Liver (tissue), 9 donors: Measurements from ENCODE around the gene DOCK1. TPM values are rescaled to one million over a fixed set of nuclear protein-coding genes. Genes with fewer than 3 reads are reported as not detected.

ENCODE experiments used
- DNase-seq: peaks from one replicate; pipeline ENCODE4 v3.0.0-alpha.2; 2017; ENCODE audit warnings: low spot score
- H3K27ac ChIP-seq, 2 donors: one replicate each; pipeline ENCODE4 v1.7.0; 2013; ENCODE audit warnings: inconsistent platforms in 2 of 2, low read length in 2 of 2, control low read depth in 1 of 2, low read depth in 1 of 2, mild to moderate bottlenecking in 1 of 2
- H3K27me3 ChIP-seq, 4 donors: one replicate each; pipeline versions ENCODE4 v1.6.1 to v1.7.0; 2013; ENCODE audit warnings: low read length in 3 of 4, inconsistent platforms in 1 of 4, mild to moderate bottlenecking in 1 of 4, moderate library complexity in 1 of 4; ENCODE audit not compliant: control insufficient read depth in 4 of 4, insufficient read depth in 4 of 4
- H3K36me3 ChIP-seq, 4 donors: one replicate each; pipeline versions ENCODE4 v1.6.1 to v1.7.0; 2013; ENCODE audit warnings: low read length in 3 of 4, mild to moderate bottlenecking in 3 of 4, low read depth in 1 of 4, moderate library complexity in 1 of 4; ENCODE audit not compliant: control insufficient read depth in 4 of 4, insufficient read depth in 3 of 4
- H3K4me1 ChIP-seq, 4 donors: one replicate each; pipeline versions ENCODE4 v1.6.1 to v1.7.0; 2013; ENCODE audit warnings: low read length in 3 of 4, mild to moderate bottlenecking in 3 of 4, moderate library complexity in 1 of 4; ENCODE audit not compliant: control insufficient read depth in 4 of 4, insufficient read depth in 4 of 4
- H3K4me3 ChIP-seq, 3 donors: one replicate each; pipeline versions ENCODE4 v1.6.1 to v1.7.0; 2013; ENCODE audit warnings: low read length in 3 of 3, control low read depth in 1 of 3, low read depth in 1 of 3, mild to moderate bottlenecking in 1 of 3
- H3K9ac ChIP-seq, 2 donors: one replicate each; pipeline ENCODE4 v1.7.0; 2013; ENCODE audit warnings: low read length in 2 of 2, mild to moderate bottlenecking in 2 of 2, moderate library complexity in 2 of 2, control low read depth in 1 of 2, low read depth in 1 of 2
- H3K9me3 ChIP-seq, 4 donors: one replicate each; pipeline versions ENCODE4 v1.6.1 to v1.7.0; 2013; ENCODE audit warnings: low read length in 3 of 4; ENCODE audit not compliant: control insufficient read depth in 4 of 4
- EGR1 ChIP-seq, 2 donors: IDR thresholded peaks; 2 replicates each; pipeline ENCODE4 v1.6.1; 2016 to 2018; ENCODE audit warnings: antibody characterized with exemption in 2 of 2, low read depth in 2 of 2
- FOXA1 ChIP-seq: IDR thresholded peaks from 2 replicates; pipeline ENCODE4 v1.6.1; 2016; ENCODE audit warnings: antibody characterized with exemption
- FOXA2 ChIP-seq: IDR thresholded peaks from 2 replicates; pipeline ENCODE4 v1.6.1; 2016; ENCODE audit warnings: antibody characterized with exemption
- GABPA ChIP-seq, 2 donors: IDR thresholded peaks in 1 of 2; conservative IDR thresholded peaks in 1 of 2; 2 replicates each; pipeline ENCODE4 v1.6.1; 2016; ENCODE audit warnings: antibody characterized with exemption in 2 of 2, mild to moderate bottlenecking in 1 of 2, moderate library complexity in 1 of 2
- HNF4A ChIP-seq, 2 donors: conservative IDR thresholded peaks; 2 replicates each; pipeline ENCODE4 v1.6.1; 2016; ENCODE audit warnings: antibody characterized with exemption in 2 of 2, mild to moderate bottlenecking in 2 of 2
- HNF4G ChIP-seq: IDR thresholded peaks from 2 replicates; pipeline ENCODE4 v1.6.1; 2016; ENCODE audit warnings: antibody characterized with exemption
- JUND ChIP-seq, 2 donors: IDR thresholded peaks; 2 replicates each; pipeline ENCODE4 v1.6.1; 2016; ENCODE audit warnings: antibody characterized with exemption in 2 of 2
- NR2F2 ChIP-seq: IDR thresholded peaks from 2 replicates; pipeline ENCODE4 v1.6.1; 2016; ENCODE audit warnings: antibody characterized with exemption
- RAD21 ChIP-seq, 2 donors: IDR thresholded peaks; 2 replicates each; pipeline ENCODE4 v1.6.1; 2016; ENCODE audit warnings: antibody characterized with exemption in 2 of 2, mild to moderate bottlenecking in 2 of 2
- RXRA ChIP-seq, 2 donors: IDR thresholded peaks; 2 replicates each; pipeline ENCODE4 v1.6.1; 2017 to 2018; ENCODE audit warnings: antibody characterized with exemption in 2 of 2, mild to moderate bottlenecking in 1 of 2
- SP1 ChIP-seq: IDR thresholded peaks from 2 replicates; pipeline ENCODE4 v1.6.1; 2018; ENCODE audit warnings: antibody characterized with exemption, mild to moderate bottlenecking
- TAF1 ChIP-seq: conservative IDR thresholded peaks from 2 replicates; pipeline ENCODE4 v1.6.1; 2016; ENCODE audit warnings: antibody characterized with exemption, mild to moderate bottlenecking
- YY1 ChIP-seq: IDR thresholded peaks from 2 replicates; pipeline ENCODE4 v1.6.1; 2016; ENCODE audit warnings: antibody characterized with exemption, mild to moderate bottlenecking
- WGBS: extraction: QIAGEN DNeasy Blood & Tissue Kit; methylation state at CpG from one replicate; pipeline ENCODE4 v1.1.7; 2013; 5-methylcytosine and 5-hydroxymethylcytosine counted together
- polyA plus RNA-seq, 2 donors: library from polyadenylated mRNA; stranded (reverse) in 1 of 2; unstranded in 1 of 2; fragments of 200-250 nt in 1 of 2; fragments of >200 nt in 1 of 2; fragmentation: Nextera tagmentation in 1 of 2; extraction: Ambion mirVana in 1 of 2; gene quantifications; one replicate each; pipeline versions ENCODE4 v1.2.1 to v1.2.3, GENCODE V29; 2013 to 2015
- total RNA-seq, 2 donors: library from RNA; depleted of rRNA; stranded (reverse); fragments of >200 nt; gene quantifications; one replicate each; pipeline ENCODE4 v1.2.3, GENCODE V29; 2014
- TF ChIP-seq, protein P1 (sequence below): IDR thresholded peaks from 2 replicates; pipeline ENCODE4 v1.6.1; 2016; ENCODE audit warnings: antibody characterized with exemption
- TF ChIP-seq, protein P2 (sequence below): IDR thresholded peaks from 2 replicates; pipeline ENCODE4 v1.6.1; 2016; ENCODE audit warnings: antibody characterized with exemption
- TF ChIP-seq, protein P3 (sequence below): IDR thresholded peaks from 2 replicates; pipeline ENCODE4 v1.6.1; 2016; ENCODE audit warnings: antibody characterized with exemption
- TF ChIP-seq, protein P4 (sequence below): fragments of 150-350 bp; IDR thresholded peaks from 2 replicates; pipeline ENCODE4 v1.5.1; 2017; ENCODE audit warnings: improper control_type of control experiment, low read depth, low read length; ENCODE audit not compliant: missing input control
- TF ChIP-seq, protein P5 (sequence below): IDR thresholded peaks from 2 replicates; pipeline ENCODE4 v1.6.1; 2016; ENCODE audit warnings: antibody characterized with exemption, mild to moderate bottlenecking
- donor health status: healthy.
- donor health status: healthy.
- donor health status: healthy.
- donor health status: healthy.
- donor health status: healthy.

The DOCK1 gene
- total and polyA plus RNA-seq, 4 donors, result 3.8 to 28.8 (median 9.1) TPM

DNA sequence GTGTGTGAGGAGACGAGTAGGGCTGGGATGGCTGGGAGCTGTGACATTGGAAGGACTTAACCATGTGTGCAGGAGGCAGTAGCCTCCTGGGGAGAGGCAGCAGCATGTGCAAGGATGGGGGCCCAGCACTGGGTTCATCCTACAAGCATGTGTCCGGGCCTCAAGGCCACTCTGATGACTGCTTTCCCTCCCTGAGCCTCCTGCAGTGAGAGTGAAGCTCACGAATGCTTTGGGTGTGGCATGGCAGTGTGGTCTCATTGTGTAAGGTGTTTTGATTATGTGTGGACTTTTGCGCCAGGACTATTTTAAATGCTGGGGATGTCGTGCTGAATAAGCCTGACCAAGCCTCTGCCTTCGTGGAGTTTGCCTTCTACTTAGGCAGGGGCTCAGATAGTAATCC, 413.2 kb downstream of the DOCK1 start:
- no peaks in the 10 kb centered on the region for H3K9me3 ChIP-seq
- TF ChIP-seq FOXA2 (no peak), NR2F2 (no peak), RXRA (IDR thresholded peaks at IDR 0.05) (no peak), GABPA (IDR thresholded peaks at IDR 0.05 in 1 of 2, conservative IDR thresholded peaks at IDR 0.05 in 1 of 2) (no peak), TAF1 (no peak), YY1 (no peak), RAD21 (IDR thresholded peaks at IDR 0.05) (no peak), JUND (IDR thresholded peaks at IDR 0.05) (no peak), SP1 (no peak), HNF4A (conservative IDR thresholded peaks at IDR 0.05) (no peak), FOXA1 (no peak), EGR1 (IDR thresholded peaks at IDR 0.05; ENCODE audit: low read depth in 2 of 2) (no peak)
- TF ChIP-seq, protein P1, sequence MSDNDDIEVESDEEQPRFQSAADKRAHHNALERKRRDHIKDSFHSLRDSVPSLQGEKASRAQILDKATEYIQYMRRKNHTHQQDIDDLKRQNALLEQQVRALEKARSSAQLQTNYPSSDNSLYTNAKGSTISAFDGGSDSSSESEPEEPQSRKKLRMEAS, result no peak
- TF ChIP-seq, protein P2, sequence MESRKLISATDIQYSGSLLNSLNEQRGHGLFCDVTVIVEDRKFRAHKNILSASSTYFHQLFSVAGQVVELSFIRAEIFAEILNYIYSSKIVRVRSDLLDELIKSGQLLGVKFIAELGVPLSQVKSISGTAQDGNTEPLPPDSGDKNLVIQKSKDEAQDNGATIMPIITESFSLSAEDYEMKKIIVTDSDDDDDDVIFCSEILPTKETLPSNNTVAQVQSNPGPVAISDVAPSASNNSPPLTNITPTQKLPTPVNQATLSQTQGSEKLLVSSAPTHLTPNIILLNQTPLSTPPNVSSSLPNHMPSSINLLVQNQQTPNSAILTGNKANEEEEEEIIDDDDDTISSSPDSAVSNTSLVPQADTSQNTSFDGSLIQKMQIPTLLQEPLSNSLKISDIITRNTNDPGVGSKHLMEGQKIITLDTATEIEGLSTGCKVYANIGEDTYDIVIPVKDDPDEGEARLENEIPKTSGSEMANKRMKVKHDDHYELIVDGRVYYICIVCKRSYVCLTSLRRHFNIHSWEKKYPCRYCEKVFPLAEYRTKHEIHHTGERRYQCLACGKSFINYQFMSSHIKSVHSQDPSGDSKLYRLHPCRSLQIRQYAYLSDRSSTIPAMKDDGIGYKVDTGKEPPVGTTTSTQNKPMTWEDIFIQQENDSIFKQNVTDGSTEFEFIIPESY, result no peak
- TF ChIP-seq, protein P3, sequence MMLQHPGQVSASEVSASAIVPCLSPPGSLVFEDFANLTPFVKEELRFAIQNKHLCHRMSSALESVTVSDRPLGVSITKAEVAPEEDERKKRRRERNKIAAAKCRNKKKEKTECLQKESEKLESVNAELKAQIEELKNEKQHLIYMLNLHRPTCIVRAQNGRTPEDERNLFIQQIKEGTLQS, result no peak
- TF ChIP-seq, protein P4, sequence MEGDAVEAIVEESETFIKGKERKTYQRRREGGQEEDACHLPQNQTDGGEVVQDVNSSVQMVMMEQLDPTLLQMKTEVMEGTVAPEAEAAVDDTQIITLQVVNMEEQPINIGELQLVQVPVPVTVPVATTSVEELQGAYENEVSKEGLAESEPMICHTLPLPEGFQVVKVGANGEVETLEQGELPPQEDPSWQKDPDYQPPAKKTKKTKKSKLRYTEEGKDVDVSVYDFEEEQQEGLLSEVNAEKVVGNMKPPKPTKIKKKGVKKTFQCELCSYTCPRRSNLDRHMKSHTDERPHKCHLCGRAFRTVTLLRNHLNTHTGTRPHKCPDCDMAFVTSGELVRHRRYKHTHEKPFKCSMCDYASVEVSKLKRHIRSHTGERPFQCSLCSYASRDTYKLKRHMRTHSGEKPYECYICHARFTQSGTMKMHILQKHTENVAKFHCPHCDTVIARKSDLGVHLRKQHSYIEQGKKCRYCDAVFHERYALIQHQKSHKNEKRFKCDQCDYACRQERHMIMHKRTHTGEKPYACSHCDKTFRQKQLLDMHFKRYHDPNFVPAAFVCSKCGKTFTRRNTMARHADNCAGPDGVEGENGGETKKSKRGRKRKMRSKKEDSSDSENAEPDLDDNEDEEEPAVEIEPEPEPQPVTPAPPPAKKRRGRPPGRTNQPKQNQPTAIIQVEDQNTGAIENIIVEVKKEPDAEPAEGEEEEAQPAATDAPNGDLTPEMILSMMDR, result no peak
- 92% methylated on average over 6 of the region's 6 CpGs for WGBS
- no peak for DNase-seq
- H3K27ac ChIP-seq, result no peak overlapping the region
- H3K27me3 ChIP-seq, result no peaks in the 10 kb centered on the region
- H3K9ac ChIP-seq, result no peak overlapping the region
- H3K4me1 ChIP-seq, result no peaks in the 10 kb centered on the region
- H3K4me3 ChIP-seq, result no peak overlapping the region
- no peaks in the 10 kb centered on the region for H3K36me3 ChIP-seq

DNA sequence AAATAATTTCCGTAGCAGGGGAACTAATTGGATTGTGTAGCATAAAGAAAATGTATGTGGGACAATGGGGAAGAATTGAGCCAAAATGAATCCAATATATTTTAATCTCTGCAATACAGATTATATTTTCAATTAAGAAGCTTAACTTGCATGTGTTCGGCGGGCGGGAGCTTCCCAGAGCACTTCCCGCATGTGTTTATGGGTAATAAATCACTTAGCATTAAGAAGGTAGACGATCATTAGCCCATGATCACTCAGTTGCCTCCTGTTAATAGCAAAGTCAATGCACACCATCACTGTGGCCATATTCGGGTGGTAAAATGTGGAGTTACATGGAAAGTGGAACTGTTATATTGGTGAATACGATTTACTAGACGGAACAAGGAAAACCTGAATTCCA, 414.0 kb downstream of the DOCK1 start:
- H3K27me3 ChIP-seq, result no peaks in the 10 kb centered on the region
- DNase-seq, result no peak
- no peak overlapping the region for H3K4me3 ChIP-seq
- H3K9me3 ChIP-seq, result no peaks in the 10 kb centered on the region
- H3K36me3 ChIP-seq, result no peaks in the 10 kb centered on the region
- no peak overlapping the region for H3K9ac ChIP-seq
- H3K4me1 ChIP-seq, result no peaks in the 10 kb centered on the region
- TF ChIP-seq FOXA1 (no peak), SP1 (no peak), TAF1 (no peak), RXRA (IDR thresholded peaks at IDR 0.05) (no peak), RAD21 (IDR thresholded peaks at IDR 0.05) (no peak), NR2F2 (no peak), HNF4G (no peak), FOXA2 (no peak), YY1 (no peak), HNF4A (conservative IDR thresholded peaks at IDR 0.05) (no peak), GABPA (IDR thresholded peaks at IDR 0.05 in 1 of 2, conservative IDR thresholded peaks at IDR 0.05 in 1 of 2) (no peak), JUND (IDR thresholded peaks at IDR 0.05) (no peak), EGR1 (IDR thresholded peaks at IDR 0.05; ENCODE audit: low read depth in 2 of 2) (no peak)
- TF ChIP-seq, protein P1, result no peak
- TF ChIP-seq, protein P3, result no peak
- TF ChIP-seq, protein P5, sequence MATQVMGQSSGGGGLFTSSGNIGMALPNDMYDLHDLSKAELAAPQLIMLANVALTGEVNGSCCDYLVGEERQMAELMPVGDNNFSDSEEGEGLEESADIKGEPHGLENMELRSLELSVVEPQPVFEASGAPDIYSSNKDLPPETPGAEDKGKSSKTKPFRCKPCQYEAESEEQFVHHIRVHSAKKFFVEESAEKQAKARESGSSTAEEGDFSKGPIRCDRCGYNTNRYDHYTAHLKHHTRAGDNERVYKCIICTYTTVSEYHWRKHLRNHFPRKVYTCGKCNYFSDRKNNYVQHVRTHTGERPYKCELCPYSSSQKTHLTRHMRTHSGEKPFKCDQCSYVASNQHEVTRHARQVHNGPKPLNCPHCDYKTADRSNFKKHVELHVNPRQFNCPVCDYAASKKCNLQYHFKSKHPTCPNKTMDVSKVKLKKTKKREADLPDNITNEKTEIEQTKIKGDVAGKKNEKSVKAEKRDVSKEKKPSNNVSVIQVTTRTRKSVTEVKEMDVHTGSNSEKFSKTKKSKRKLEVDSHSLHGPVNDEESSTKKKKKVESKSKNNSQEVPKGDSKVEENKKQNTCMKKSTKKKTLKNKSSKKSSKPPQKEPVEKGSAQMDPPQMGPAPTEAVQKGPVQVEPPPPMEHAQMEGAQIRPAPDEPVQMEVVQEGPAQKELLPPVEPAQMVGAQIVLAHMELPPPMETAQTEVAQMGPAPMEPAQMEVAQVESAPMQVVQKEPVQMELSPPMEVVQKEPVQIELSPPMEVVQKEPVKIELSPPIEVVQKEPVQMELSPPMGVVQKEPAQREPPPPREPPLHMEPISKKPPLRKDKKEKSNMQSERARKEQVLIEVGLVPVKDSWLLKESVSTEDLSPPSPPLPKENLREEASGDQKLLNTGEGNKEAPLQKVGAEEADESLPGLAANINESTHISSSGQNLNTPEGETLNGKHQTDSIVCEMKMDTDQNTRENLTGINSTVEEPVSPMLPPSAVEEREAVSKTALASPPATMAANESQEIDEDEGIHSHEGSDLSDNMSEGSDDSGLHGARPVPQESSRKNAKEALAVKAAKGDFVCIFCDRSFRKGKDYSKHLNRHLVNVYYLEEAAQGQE, result no peak
- TF ChIP-seq, protein P2, result no peak
- TF ChIP-seq, protein P4, result no peak
- 97% methylated on average over 9 of the region's 9 CpGs for WGBS
- H3K27ac ChIP-seq, result no peak overlapping the region
